AG04449 (cell line): ENCODE data around the gene TBXA2R.

Source experiments
- CTCF ChIA-PET: fragments of 350-600 bp; formaldehyde crosslinking; extraction: SDS; loops from one replicate; lab custom pipeline; 2021; ENCODE audit warnings: antibody characterized with exemption; lab: Yijun Ruan, JAX
- POLR2A ChIA-PET: fragments of 400-600, 350-600 bp; formaldehyde crosslinking; extraction: SDS; loops from one replicate; lab custom pipeline; 2020; ENCODE audit warnings: antibody characterized with exemption, inconsistent platforms; lab: Yijun Ruan, JAX
- DNase-seq: peaks from one replicate; pipeline ENCODE4 v3.0.0-alpha.2; 2010; ENCODE audit warnings: low read depth, low spot score
- H3K4me3 ChIP-seq: 2 replicates; pipeline ENCODE4 v1.5.1; 2011; ENCODE audit warnings: low read depth, mild to moderate bottlenecking, control low read depth, low read length
- TF ChIP-seq, protein P1 (sequence below): IDR thresholded peaks from one replicate; pipeline ENCODE4 v1.5.1; 2011; ENCODE audit warnings: mild to moderate bottlenecking, moderate library complexity, low read length, control low read depth, inconsistent platforms; ENCODE audit not compliant: insufficient read depth; ENCODE audit errors: missing control alignments

TBXA2R gene

GRCh38 chr19:3645726-3646125 lies 39.1 kb upstream of the TBXA2R start:
- no peak overlapping the region for H3K4me3 ChIP-seq
- POLR2A ChIA-PET, result no interaction called here
- TF ChIP-seq, protein P1, sequence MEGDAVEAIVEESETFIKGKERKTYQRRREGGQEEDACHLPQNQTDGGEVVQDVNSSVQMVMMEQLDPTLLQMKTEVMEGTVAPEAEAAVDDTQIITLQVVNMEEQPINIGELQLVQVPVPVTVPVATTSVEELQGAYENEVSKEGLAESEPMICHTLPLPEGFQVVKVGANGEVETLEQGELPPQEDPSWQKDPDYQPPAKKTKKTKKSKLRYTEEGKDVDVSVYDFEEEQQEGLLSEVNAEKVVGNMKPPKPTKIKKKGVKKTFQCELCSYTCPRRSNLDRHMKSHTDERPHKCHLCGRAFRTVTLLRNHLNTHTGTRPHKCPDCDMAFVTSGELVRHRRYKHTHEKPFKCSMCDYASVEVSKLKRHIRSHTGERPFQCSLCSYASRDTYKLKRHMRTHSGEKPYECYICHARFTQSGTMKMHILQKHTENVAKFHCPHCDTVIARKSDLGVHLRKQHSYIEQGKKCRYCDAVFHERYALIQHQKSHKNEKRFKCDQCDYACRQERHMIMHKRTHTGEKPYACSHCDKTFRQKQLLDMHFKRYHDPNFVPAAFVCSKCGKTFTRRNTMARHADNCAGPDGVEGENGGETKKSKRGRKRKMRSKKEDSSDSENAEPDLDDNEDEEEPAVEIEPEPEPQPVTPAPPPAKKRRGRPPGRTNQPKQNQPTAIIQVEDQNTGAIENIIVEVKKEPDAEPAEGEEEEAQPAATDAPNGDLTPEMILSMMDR, result no peak
- CTCF ChIA-PET, result interaction anchor here (1.0 kb wide), 1 partner anchor 8 kb away, joined by 3 read pairs; no protein-coding TSS in a partner anchor
- DNase-seq, result no peak

- ChIA-PET POLR2A (no interaction called here), CTCF (no interaction called here)
- TF ChIP-seq, protein P1, result no peak
- no peak for DNase-seq
- H3K4me3 ChIP-seq, result no peak overlapping the region
These were observed 38.4 kb upstream of the TBXA2R start for GRCh38 chr19:3645067-3645396.

- CTCF ChIA-PET, result interaction anchor here (1.0 kb wide), 1 partner anchor 18 kb away, joined by 3 read pairs; no protein-coding TSS in a partner anchor
- TF ChIP-seq, protein P1, result no peak
- no peak for DNase-seq
- POLR2A ChIA-PET, result no interaction called here
- H3K4me3 ChIP-seq, result no peak overlapping the region
These were observed 37.8 kb upstream of the TBXA2R start for GRCh38 chr19:3644351-3645066.

DNA sequence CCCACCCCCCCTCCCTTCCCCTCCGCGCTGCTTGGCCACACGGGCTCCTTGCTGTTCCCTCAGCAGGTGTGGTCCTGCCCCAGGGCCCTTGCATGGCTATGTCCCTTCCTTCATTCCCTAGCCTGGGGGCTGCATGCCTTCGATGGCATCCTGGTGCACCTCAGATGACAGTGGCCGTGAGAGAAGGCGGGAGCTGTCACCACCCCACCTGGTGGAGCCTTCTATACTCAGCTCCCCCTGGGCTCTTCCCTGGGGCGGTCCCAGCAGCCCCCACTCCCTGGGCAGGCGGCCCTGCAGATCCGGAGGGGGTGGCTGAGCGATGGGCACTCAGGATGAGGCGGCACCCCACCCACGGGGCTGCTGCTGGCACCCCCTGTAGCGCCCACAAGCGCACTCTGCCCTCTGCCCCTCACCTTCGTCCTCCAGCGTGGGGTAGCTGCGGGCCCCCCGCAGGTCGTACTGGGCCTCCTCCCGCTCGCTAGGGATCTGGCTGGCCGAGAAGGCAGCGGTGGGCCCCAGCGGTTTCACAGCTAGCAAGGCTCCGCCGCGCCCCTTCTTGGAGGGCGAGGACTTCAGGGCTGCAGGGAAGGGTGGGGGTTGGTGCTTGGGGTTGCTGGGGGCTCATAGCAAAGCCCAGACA lies 37.1 kb upstream of the TBXA2R start:
- TF ChIP-seq, protein P1, result no peak
- ChIA-PET CTCF (interaction anchor here (0.7 to 1.0 kb wide), 2 partner anchors 18 to 59 kb away, joined by 3 read pairs; no protein-coding TSS in a partner anchor), POLR2A (no interaction called here)
- no peak for DNase-seq
- no peak overlapping the region for H3K4me3 ChIP-seq

GRCh38 chr19:3642987-3643673 lies 36.5 kb upstream of the TBXA2R start:
- H3K4me3 ChIP-seq, result no peak overlapping the region
- ChIA-PET POLR2A (no interaction called here), CTCF (interaction anchor here (0.7 kb wide), 1 partner anchor 58 kb away, joined by 3 read pairs; no protein-coding TSS in a partner anchor)
- no peak for DNase-seq
- TF ChIP-seq, protein P1, result no peak

- H3K4me3 ChIP-seq, result no peak overlapping the region
- no peak for DNase-seq
- CTCF ChIA-PET, result no interaction called here
- POLR2A ChIA-PET, result no interaction called here
- TF ChIP-seq, protein P1, result no peak
These were observed 35.6 kb upstream of the TBXA2R start for GRCh38 chr19:3642296-3642695.
